ENCODE measurements around the gene DOCK9.

Gene DOCK9

DNA sequence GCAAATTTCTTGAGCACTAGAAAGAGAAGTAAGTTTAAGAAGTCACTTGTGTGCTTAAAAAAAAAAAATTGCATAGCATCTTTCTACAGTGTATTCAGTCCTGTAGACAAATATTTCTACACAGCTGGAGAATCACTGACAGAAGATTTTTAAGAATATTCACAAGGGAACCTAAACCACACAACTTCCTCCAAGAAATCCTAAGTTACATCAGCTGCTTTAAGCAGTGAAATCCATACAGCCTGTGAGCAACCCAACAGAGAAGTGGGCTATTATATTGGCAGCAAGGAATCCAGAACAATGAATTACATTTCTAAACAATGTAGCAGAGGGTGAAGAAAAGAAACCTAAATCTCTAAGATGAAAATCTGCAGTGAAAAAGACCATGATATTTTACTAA is 1.5 kb downstream of the DOCK9 start:
- in situ Hi-C loops (cut with MboI; ENCODE audit: low sequenced_read_pairs): no loop called here

DNA sequence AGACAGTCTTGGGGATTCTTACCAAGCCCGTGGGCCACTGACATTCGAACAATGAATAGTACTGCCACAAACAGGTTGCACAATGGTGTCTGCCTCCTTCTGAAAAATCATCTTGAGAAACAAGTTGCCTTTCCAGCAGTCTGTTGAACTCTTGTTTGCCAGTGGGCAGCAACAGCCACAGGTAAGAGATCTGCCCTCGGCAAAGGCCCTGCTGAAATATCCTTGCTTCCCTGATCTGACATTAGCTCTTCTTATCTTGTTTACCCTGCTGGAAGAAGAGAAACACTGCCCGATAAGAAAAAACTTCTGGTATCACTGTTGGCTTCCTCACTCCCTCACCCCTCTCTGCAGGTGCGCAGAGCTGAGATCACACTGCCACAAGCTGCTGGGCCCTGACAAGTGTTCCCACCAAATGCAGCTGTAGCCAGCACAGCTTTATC is 2.0 kb downstream of the DOCK9 start:
- in situ Hi-C loops (cut with MboI; ENCODE audit: low sequenced_read_pairs): no loop called here

DNA sequence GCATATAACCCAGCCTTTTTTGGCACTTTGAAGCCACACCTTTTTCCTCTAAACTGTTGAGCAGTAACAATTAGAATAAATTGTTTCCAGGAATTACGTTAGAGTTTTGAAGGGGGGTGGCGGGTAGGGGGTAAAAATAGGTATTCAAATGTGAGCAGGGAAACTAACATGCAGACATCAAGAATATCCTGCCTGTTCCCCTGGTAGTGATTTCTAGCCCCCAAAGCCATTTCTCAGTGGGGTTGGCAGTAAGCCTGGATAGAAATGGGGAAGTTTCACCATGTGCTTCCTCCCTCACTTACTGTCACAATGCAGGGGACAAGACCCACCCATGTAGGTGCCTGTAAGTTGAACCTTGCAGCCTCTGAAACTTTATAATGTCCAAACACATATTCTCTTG is 3.8 kb downstream of the DOCK9 start:
- in situ Hi-C loops (cut with MboI; ENCODE audit: low sequenced_read_pairs): no loop called here

- in situ Hi-C loops (cut with MboI; ENCODE audit: low sequenced_read_pairs): no loop called here
Measured at GRCh38 chr13:98972627-98973026, 5.2 kb downstream of the DOCK9 start.

GRCh38 chr13:98972059-98972458 is 5.8 kb downstream of the DOCK9 start:
- in situ Hi-C loops (cut with MboI; ENCODE audit: low sequenced_read_pairs): no loop called here

DNA sequence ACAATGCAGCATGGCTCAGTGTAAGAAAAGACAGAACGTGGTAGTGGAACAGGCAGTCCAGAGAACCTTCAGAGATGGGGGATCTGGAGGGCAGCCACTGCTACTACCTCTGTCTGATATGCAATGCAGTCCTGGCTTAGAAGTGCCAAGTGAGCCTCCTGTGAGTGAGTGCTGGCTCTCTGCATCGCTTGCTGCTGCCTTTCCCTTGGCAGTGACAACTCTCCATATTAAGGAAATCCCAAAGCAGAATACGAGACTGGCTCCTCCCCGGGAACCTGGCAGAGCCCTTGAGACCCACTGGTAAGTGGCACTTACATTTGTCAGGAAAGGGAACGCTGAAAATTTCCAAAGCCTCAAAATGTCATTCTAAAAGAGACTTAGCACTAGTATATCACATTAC is 7.5 kb downstream of the DOCK9 start:
- in situ Hi-C loops (cut with MboI; ENCODE audit: low sequenced_read_pairs): no loop called here

DNA sequence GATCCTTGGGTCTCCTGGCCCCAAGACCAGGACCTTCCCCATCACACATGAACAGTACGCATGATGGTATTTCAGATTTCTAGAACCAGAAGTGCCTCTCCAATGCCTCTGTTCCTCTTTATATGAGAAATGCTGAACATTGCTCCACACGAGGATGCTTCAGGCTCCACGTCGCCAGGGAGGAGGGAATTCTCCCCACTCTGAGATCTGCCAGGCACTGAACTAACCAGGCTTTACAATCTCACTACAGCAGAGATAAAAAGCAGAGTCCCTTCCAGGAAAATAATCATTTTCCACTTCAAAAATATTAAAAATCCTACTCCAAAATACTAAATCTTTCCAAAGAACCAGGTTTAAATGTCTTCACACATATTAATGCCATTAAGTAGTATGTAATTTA is 10.4 kb downstream of the DOCK9 start:
- in situ Hi-C loops (cut with MboI; ENCODE audit: low sequenced_read_pairs): no loop called here

- in situ Hi-C loops (cut with MboI; ENCODE audit: low sequenced_read_pairs): no loop called here
Measured at GRCh38 chr13:98966019-98966418, 11.8 kb downstream of the DOCK9 start.

- in situ Hi-C loops (cut with MboI; ENCODE audit: low sequenced_read_pairs): no loop called here
Measured at GRCh38 chr13:98965325-98965724, 12.5 kb downstream of the DOCK9 start.

- in situ Hi-C loops (cut with MboI; ENCODE audit: low sequenced_read_pairs): no loop called here
Measured at GRCh38 chr13:98963917-98964316, 13.9 kb downstream of the DOCK9 start.

DNA sequence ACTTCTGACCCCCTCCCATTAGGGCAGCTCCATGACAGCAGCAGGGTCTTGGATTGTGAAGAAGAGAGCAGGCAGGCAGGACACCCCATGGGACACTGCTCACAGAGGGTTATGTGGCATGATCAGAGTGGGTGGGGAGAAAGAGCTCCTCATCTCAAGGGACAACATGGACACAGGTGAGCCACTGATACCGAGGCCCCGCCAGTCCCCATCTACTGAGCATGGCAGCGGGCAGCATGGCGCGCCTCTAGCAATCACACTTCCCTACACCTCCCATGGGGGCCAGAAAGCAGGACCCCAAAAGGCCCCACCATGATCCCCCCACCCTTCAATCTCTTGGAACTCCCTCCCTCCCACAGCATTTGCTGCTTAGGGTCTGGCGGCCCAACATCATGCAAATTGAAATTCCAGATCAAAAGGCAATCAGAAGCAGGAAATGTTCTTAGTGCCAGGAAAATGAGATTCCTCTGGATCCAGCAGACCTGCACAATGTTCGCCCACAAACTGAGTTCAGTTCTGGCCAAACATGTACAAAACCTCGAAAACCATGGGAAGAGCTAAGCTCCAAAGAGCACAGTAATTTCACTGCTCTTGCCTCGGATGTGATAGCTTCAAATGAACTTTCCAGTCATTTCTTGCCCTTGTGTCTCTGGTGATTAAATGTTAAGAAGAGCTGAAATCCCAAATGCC is 14.8 kb downstream of the DOCK9 start:
- in situ Hi-C loops (cut with MboI; ENCODE audit: low sequenced_read_pairs): no loop called here

DNA sequence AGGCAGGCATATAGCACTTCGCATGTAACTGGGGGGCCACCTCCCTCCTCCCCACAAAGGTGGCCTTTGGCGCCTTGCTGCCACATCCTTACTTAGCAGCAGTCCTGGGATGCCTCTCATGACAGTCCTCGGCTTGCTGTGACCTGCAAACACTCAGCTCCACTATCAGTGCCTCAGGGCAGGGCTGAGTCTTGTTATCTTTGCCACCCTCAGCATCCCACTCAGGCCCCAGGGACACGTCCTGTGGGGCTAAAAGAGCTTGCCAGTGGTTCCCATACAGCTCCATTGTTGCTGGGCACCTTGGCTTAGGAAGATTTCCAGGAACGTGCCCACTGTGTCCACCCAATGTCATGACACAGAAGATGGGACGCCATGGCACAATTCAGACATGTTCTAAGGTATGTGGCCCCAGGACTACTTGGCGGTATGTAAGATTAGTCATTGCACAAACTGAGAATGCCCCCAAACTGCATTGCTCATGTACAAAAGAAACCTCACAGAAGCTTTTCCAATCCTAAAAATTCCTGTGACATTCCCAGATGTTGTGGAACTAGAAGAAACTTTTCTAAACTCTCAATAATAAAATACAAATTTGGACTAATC is 16.3 kb downstream of the DOCK9 start:
- in situ Hi-C loops (cut with MboI; ENCODE audit: low sequenced_read_pairs): no loop called here

GRCh38 chr13:98960606-98961502 is 17.0 kb downstream of the DOCK9 start:
- in situ Hi-C loops (cut with MboI; ENCODE audit: low sequenced_read_pairs): no loop called here

DNA sequence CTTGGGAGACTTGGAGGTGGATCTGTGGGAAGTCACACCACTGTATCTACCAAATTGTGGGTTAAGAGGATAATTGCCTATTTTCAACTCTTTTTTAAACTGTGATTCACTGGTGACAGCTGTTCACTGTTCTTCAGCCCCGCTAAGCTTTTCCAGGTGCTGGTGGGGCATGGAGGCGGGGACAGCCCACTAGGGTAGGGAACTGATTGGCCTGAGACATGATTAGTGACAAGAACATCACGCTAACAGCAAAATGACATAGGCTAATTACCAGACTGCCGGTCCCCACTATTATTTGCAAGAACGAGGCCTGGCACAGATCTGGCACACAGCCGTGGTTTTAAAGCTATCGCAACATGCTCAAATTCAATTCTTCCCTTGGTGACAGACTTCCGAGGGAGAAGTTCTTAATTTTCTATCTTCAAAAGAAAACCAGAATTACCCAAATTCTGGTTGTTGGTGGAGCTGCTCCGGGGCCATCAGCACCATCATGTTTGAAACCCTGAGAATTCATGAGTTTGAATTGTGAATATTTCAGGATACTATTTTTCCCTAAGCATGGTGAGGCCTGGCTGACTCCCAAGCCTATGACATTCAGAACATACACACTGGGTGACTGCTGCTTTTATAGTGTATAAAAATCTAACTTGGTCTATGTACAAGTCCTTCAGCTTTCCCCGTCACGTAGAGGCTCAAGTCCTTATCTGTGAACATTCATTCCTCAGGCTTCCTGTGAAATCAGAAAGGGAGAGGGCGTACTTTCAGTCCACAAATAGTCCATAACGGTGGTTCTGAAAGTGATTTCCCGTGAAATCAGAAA is 17.9 kb downstream of the DOCK9 start:
- in situ Hi-C loops (cut with MboI; ENCODE audit: low sequenced_read_pairs): no loop called here

DNA sequence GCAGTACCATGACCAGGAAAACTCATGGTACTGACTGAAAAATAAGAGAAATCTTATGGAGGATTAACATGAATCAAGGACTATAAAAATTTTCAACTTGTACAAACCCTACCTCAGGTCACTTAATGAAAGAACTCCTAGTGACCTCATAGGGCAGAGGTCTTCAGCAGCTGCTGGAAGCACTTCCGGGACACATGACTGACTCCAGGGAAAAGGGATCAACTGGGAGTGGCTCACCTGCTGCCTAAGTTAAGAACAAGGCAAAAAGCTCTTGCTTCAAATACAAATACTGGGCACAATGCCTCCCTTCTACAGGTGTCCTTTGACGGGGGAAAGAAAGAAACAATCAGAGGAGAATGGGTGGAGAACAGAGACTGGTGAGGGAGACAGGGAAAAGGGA is 18.6 kb downstream of the DOCK9 start:
- in situ Hi-C loops (cut with MboI; ENCODE audit: low sequenced_read_pairs): no loop called here

GRCh38 chr13:98958443-98958794 is 19.4 kb downstream of the DOCK9 start:
- in situ Hi-C loops (cut with MboI; ENCODE audit: low sequenced_read_pairs): no loop called here

- in situ Hi-C loops (cut with MboI; ENCODE audit: low sequenced_read_pairs): no loop called here
Measured at GRCh38 chr13:98957731-98958442, 20.0 kb downstream of the DOCK9 start.

DNA sequence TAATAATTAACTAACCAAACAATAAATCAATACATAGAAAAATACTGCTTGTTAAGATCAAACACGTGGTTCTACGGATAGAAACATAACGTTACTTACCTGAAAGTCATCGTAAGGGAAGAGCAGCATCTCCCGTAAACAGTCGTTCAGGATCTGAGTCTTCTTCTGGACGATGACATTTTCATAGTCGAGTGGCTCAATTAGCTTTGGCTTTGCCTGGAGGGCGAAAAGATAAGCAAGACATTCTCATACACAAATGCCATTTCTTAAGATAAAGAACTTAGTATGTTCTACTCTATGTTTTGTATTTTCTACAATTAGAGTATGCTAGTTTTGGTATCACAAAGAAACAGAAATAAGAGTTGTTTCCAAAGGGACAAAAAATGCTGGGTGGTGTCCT is 22.5 kb downstream of the DOCK9 start:
- in situ Hi-C loops (cut with MboI; ENCODE audit: low sequenced_read_pairs): no loop called here

DNA sequence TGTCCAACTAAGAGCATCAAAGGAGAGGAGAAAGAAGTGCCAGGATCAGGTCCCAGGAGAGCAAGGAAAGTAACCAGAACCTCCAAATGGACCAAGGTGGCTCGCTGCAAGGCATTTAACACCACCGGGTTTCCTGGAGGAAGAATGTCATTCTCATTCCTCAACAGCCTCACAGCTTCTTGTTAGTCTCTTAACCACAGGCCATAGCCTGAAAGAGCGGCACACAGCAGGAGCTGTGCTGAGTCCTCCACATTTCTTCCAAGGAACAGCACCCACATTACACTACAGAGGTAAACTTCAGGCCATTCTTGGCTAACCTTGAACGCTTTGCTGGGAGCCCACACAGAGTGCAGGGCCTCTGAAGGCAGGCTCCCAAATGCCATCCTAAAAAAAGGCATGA is 23.6 kb downstream of the DOCK9 start:
- in situ Hi-C loops (cut with MboI; ENCODE audit: low sequenced_read_pairs): no loop called here

DNA sequence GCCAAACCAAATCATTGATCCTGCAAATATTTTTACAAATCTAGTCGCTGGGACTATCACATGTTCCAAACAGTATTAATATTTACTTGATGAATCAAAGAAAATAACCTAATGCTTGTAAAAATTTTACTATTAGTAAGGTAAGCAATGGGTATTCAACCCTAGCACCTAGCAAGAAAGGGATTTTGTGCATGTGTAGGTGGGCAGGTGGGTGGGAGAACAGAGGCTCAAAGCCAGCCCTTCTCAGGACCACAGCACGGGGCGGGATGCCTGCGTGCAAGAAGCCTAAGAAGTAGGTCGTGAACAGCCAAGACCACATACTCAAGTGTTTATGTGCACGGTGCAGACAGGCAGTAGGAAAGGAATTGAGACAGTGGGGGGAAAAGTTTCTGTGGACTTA is 26.6 kb downstream of the DOCK9 start:
- in situ Hi-C loops (cut with MboI; ENCODE audit: low sequenced_read_pairs): no loop called here

DNA sequence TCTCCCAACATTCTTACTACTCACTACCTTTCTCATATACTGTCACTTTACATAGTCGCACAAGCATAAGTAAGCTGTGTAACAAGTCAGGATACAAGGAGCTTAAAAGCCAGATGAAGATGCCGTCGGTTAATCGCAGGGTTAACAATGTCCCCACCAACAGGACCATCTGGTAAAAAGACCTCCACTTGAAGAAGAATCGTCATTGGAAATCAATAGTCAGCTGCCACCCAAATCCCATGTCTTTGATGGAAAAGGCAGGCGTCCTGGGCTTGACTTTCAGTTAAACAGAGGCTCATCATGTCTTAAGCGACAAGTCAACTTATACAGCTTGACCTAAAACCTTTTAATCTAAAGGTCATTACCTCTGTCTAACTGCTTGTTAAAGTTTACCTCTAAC is 27.2 kb downstream of the DOCK9 start:
- in situ Hi-C loops (cut with MboI; ENCODE audit: low sequenced_read_pairs): no loop called here

Measured in HL-60/S4 (cell line).